ENCODE measurements around the gene PIH1D1. TPM values are rescaled to one million over a fixed set of nuclear protein-coding genes. Genes with fewer than 3 reads are reported as not detected.
"Not testable (repeated sequence)": the region's sequence is repeated elsewhere in the genome, so short reads cannot be mapped to it uniquely, and the experiment has no call there.

PIH1D1 gene
- total and polyA plus RNA-seq, 12 donors = 26.6 to 131 (median 83.6) TPM

DNA sequence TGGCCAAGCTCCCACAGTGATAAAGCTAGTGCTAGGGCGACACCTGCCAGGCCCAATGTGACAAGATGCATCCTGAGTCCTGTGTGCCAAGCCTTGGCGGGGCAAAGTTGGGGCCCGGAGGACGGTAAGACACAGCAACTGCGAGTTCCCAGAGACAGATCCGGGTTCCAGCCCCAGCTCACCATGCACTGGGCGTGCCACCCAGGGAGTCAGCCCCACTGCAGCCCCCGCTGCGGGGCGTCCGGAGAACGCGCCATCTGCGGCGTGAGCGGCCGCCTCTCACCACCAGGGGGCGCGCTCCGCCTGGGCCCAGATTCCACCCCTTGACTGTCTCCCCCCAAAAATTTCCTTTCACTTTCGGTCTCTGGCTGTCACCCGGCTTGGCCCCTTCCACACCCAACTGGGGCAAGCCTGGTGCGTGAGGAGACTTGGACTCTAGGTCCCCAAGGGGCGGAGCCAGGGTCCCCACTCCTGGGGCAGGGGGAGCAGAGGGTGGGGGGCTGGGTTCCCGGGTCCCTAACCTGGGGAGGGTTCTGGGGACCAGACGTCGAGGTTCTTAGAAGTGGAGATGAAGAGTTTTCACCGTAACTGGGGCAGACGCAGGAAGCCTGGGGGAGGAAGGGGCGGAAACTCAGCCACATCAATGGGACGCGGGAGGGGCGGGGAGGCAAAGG is 22.4 kb upstream of the PIH1D1 start, which contains the start of gene FLT3LG:
FLT3LG (plus strand) TSS at position 348 of the 674 bp plus-strand sequence. CDS start 425 bp downstream, outside the sequence.
- H3K4me1 ChIP-seq (replicated peaks in 1 of 2) = peaks cover 5 to 6% of the 10 kb centered on the region in 2 donors
- TF ChIP-seq POLR2A (IDR thresholded peaks at IDR 0.05) = no peak
- TF ChIP-seq, protein P1, sequence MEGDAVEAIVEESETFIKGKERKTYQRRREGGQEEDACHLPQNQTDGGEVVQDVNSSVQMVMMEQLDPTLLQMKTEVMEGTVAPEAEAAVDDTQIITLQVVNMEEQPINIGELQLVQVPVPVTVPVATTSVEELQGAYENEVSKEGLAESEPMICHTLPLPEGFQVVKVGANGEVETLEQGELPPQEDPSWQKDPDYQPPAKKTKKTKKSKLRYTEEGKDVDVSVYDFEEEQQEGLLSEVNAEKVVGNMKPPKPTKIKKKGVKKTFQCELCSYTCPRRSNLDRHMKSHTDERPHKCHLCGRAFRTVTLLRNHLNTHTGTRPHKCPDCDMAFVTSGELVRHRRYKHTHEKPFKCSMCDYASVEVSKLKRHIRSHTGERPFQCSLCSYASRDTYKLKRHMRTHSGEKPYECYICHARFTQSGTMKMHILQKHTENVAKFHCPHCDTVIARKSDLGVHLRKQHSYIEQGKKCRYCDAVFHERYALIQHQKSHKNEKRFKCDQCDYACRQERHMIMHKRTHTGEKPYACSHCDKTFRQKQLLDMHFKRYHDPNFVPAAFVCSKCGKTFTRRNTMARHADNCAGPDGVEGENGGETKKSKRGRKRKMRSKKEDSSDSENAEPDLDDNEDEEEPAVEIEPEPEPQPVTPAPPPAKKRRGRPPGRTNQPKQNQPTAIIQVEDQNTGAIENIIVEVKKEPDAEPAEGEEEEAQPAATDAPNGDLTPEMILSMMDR (IDR thresholded peaks at IDR 0.05) = peak; percentile 90 to 99 (median 96)
- 1 to 2% (median 1%) methylated on average over 9 to 33 of the region's 33 CpGs for WGBS, 4 donors
- H3K9me3 ChIP-seq (replicated peaks in 1 of 3) = no peaks in the 10 kb centered on the region
- DNase-seq = peak; percentile 70 to 87 (median 78)
- peak within 1 kb of the TSS in 3 of 4 donors; percentile 73 to 94 (median 73) for H3K4me3 ChIP-seq
- intact Hi-C loops (cut with DNase I) = no loop called here
- peak within 1 kb of the TSS in 4 of 5 donors; percentile 35 to 74 (median 72) for H3K27ac ChIP-seq
- no peaks in the 10 kb centered on the region for H3K27me3 ChIP-seq
- H3K36me3 ChIP-seq (replicated peaks in 1 of 2) = no peaks in the 10 kb centered on the region

DNA sequence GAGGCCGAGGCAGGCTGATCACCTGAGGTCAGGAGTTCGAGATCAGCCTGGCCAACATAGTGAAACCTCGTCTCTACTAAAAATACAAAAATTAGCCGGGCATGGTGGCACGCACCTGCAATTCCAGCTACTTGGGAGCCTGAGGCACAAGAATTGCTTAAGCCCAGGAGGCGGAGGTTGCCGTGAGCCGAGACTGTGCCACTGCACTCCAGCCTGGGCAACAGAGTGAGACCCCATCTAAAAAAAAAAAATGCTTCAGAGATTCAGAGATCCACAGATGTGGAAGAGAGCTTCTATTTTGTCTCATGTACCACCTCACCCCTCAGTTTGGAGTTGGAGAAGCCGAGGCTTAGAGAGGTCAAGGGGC is 21.9 kb upstream of the PIH1D1 start:
- 63 to 71% (median 68%) methylated on average over 9 of the region's 9 CpGs for WGBS, 4 donors

DNA sequence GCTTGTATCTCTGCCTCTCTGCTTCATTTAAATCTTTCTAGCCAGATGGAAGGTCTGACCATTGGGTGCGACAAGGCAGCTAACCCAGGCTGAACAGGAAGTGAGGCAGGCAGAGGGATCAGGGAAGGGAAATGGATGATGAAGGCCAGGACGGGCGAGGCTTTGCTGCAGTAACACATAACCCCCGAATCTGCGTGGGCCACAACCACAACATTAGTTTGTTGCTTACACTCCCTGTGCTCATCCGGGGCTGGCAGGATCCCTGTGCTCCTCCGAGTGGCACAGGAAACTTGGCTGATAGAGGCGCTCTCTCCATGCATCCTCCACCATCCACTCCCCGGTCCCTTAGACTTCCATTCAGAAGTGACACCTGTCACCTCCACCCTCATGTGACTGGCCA is 21.3 kb upstream of the PIH1D1 start:
- no peak overlapping the region for H3K4me3 ChIP-seq
- no peak overlapping the region for H3K27ac ChIP-seq
- peak in 1 of 7 donors; percentile 30 for DNase-seq
- intact Hi-C loops (cut with DNase I) = no loop called here
- no peaks in the 10 kb centered on the region for H3K27me3 ChIP-seq
- peaks cover 0 to 5% of the 10 kb centered on the region in 2 donors for H3K4me1 ChIP-seq (replicated peaks in 1 of 2)
- no peaks in the 10 kb centered on the region for H3K36me3 ChIP-seq (replicated peaks in 1 of 2)
- H3K9me3 ChIP-seq (replicated peaks in 1 of 3) = no peaks in the 10 kb centered on the region
- WGBS, 4 donors = 61 to 79% (median 75%) methylated on average over 7 to 9 of the region's 9 CpGs
- TF ChIP-seq, protein P1 (IDR thresholded peaks at IDR 0.05) = no peak
- no peak for TF ChIP-seq POLR2A (IDR thresholded peaks at IDR 0.05)

More for the DNA sequence above, 21.9 kb upstream of the PIH1D1 start:
- H3K4me1 ChIP-seq (replicated peaks in 1 of 2); H3K27me3 ChIP-seq; intact Hi-C loops (cut with DNase I); DNase-seq; H3K9me3 ChIP-seq (replicated peaks in 1 of 3); H3K36me3 ChIP-seq (replicated peaks in 1 of 2): not testable (repeated sequence)
- peak overlapping the region in 1 of 4 donors; percentile 73 for H3K4me3 ChIP-seq
- peak overlapping the region in 3 of 5 donors; percentile 72 to 74 (median 73) for H3K27ac ChIP-seq

DNA sequence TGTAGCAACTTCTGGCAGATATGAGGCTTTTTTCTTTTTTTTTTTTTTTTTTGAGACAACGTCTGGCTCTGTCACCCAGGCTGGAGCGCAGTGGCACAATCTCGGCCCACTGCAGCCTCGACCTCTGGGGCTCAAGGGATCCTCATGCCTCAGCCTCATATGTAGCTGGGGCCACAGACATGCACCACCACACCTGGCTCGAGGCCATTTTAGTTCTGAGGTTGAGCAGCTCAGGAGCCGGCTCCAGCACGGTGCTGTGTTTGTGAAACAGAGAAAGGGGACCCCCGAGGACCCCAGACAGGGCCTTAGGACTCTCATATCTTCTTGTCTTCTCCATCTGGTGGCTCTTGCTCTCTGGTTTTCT is 19.0 kb upstream of the PIH1D1 start:
- Histone ChIP-seq H3K27me3 (no peaks in the 10 kb centered on the region), H3K4me3 (no peak overlapping the region), H3K9me3 (replicated peaks in 1 of 3) (no peaks in the 10 kb centered on the region), H3K27ac (no peak overlapping the region), H3K36me3 (replicated peaks in 1 of 2) (peaks cover 0 to 7% of the 10 kb centered on the region in 2 donors), H3K4me1 (replicated peaks in 1 of 2) (peaks cover 0 to 5% of the 10 kb centered on the region in 2 donors)
- intact Hi-C loops (cut with DNase I) = no loop called here
- no peak for DNase-seq
- TF ChIP-seq, protein P1 (IDR thresholded peaks at IDR 0.05) = no peak
- no peak for TF ChIP-seq POLR2A (IDR thresholded peaks at IDR 0.05)
- 75 to 83% (median 77%) methylated on average over 6 to 8 of the region's 8 CpGs for WGBS, 4 donors
